Pons (tissue), 1 donor: Measurements from ENCODE around the gene ACSS1.

ENCODE experiments used
- DNase-seq: peaks from one replicate; pipeline ENCODE4 v3.0.0-alpha.2; 2016; ENCODE audit warnings: low spot score

ACSS1 gene

GRCh38 chr20:25046181-25046641 is 11.7 kb downstream of the ACSS1 start:
- no peak for DNase-seq

GRCh38 chr20:25045343-25045712 is 12.6 kb downstream of the ACSS1 start:
- no peak for DNase-seq

DNA sequence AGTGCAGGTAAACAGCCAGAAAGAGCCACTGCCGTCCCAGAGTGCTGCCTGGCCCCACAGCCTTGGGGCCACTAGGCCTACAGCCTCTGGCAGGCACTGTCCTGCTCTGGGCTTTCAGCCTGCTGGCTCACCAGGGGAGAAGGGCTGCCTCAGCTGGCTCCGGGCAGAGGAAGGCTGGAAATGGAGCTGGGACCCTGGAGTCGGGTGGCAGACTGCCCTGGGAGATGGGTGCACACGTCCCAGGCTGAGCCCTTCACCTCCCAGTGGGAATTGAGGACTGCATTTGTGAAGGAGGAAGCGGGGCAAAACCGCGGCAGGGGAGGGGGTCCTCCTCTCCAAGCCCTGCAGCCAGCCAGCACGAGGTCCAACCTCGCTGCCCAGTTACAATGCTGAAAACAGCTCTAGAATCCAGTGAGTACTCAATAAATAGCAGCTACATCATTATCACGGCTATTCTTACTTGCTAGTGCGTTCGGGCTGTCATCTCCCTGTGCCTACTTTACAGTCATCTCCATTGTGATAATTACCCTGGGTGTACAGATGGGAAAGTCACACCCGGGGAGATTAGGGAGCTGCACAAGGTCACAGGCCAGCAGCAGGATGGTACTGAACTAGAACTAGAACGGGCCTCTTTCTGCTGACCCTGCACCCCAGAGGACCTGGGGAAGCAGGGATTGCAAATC is 13.1 kb downstream of the ACSS1 start:
- peak; percentile 72 for DNase-seq

DNA sequence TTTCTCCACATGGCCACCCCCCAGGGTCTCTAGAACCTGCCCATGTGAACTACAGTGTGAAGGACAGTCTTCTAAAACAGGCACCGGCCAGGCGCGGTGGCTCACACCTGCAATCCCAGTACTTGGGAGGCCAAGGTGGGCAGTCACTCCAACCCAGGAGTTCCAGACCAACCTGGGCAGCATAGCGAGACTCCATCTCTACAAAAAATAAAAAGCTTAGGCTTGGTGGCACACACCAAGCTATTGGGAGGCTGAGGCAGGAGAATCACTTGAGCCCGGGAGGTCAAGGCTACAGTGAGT is 13.7 kb downstream of the ACSS1 start:
- no peak for DNase-seq

- no peak for DNase-seq
Measured at GRCh38 chr20:25043499-25044260, 14.3 kb downstream of the ACSS1 start.

DNA sequence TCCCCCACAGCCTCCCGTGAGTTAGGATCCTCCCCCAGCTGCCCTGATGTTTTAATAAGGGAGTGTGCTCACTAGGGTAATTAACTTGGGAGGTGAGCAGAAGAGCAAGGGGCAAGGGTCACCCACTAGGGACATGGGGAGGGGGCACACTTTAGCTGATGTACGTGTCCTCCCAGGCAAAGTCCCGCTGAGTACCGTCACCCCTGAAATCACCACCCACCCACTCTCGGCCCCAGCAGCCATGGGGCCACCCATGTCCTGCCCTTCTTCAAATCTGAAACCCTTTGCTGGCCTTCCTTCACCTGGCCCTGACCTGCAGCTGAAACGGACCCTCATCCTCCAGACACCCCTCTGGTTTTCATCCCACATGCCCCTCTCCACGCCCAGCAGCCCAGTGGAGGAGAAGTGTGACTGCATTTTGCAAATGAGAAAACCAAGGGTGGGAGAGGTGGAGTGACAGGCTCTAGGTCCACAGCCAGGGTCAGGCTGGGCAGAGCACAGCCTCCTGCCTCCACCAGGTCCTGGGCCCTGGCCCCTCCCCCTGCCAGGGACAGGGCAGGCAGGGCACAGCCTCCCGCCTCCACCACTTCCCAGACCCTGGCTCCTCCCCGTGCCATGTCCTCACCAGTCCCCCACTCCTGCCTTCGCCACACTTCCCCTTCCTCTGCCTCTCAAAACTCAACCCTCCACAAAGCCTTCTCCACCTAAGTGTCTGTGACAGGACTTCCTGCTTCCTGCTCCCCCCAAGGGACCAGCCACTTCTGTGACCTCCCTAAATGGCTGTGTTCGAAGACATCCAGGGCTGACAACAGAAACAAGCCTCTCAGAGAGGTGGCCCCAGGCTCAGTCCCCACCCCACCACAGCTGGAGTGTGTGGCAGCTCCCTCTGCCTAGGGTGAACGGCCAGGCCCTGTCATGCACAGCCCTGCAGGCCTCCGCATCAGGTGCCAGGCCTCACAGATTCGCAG is 15.1 kb downstream of the ACSS1 start:
- DNase-seq = peak; percentile 57

DNA sequence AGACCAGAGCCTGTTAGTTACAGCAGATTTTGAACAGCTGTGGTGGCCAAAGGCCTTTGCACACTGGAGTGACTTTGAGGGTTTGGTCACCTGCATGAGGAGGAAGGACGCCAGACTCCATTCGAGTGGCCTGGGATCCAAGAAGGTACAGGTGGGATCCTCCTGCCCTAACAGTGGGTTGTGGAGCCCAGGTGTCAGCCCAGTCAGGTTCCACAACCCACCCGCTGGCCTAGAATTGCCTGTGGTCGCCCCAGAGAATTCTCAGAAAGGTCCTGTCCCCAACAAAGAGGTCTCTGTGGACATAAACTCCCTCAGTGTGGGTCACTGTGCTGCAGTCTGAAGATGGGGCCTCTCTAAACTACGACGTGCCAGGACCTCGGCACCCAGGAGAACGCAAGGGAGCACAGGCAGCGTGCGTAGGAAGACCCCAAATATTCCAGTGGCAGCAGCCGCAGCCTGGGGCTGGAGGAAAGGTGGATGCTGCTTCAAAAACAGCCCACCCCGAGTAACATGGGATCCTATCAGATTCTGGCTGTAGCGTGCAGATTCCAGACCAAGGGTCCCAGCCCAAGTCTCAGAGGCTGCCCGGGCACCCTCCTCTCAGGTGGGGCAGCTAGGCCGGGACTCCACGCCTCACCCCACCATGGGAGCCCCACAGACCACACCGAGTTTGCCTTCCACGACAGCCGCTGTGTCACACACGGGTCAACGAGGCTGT is 16.0 kb downstream of the ACSS1 start:
- no peak for DNase-seq

- DNase-seq = peak; percentile 58
Measured at GRCh38 chr20:25040438-25040831, 17.5 kb downstream of the ACSS1 start.

DNA sequence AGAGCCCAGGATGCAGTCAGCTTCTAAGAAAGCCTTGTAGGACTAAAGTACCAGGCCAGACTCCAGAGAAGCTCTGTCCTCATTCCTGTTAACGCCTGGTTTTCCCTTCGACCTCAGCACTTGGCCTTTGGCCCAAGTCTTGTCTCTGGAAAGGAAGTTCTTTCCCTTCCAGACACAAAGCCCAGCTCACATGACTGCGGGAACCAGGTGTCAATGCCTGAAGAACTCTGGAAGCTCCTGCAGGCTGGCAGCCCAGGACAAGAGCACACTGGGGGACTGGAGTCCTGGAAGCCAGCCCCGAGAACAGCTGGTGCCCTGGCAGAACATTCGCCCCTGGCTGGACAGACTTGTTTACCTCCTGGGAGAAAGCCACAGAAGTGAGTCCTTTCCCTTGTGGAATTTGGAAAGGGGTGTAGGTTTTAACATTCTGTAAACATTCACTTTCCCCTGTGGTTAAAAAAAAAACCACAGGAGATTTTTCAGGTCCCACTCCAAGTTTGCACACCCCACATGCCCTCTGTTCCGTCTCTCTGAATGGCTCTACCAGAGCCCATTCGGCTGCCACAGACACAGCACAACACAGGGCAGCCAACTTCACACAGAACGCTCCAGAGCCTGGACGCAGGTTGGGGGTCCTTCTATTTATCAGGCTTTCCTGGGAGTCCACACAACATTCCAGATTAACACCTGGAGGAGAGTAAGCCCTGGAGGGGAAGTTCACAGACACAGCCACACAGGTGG is 18.1 kb downstream of the ACSS1 start:
- peak; percentile 90 for DNase-seq

- DNase-seq = no peak
Measured at GRCh38 chr20:25038591-25039015, 19.3 kb downstream of the ACSS1 start.

DNA sequence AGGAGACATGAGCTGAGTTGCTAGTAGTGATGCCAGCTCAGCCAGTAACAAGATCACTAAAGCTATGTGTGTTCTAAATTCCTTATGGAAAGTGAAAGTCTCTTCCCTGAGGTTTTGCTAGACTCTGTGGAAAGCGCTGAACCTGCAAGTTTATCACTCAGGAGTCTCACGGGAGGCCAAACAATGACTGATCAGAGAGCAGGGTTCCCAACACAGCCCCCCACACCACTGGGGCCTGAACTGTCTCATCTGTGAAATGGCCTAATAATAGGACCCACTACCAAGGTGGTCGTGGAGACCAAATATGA is 19.9 kb downstream of the ACSS1 start:
- DNase-seq = no peak

DNA sequence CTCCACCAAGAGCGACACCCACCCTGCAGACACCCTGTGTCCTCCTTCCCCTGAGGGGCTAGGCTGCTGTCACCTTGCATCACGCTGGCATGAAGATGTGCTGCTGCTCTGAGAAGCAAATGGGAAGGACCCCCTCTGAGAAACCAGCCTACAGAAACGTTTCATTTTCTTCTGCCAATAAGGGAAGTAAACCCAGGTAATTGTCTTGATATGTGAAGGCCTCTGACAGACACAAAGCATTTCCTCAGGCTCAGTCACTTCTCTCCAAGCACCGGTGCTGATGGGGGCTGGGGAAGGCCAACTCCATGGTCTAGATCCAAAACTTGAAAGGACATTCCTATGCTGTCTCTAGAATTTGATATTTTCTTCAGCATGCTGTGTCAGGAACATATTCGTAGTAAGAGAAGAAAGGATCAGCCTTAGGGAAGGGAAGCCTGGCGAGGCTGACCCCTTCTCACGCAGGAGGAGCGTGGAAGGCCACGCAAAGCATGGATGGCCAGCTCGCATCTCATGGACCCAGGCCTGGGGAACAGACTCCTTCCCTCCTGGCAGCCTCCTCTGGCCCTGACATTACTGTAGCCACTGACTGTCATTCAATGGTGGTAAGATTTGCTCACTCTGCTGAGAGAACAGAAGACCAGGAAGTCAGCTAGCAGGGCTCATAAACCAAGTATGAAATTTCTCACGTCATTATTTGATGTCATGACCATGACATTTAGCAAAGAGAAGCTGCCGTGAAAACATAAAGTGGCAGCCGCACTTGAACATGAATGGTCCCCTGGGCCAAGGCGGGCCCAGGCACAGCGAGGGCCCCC is 20.4 kb downstream of the ACSS1 start:
- DNase-seq = no peak

DNA sequence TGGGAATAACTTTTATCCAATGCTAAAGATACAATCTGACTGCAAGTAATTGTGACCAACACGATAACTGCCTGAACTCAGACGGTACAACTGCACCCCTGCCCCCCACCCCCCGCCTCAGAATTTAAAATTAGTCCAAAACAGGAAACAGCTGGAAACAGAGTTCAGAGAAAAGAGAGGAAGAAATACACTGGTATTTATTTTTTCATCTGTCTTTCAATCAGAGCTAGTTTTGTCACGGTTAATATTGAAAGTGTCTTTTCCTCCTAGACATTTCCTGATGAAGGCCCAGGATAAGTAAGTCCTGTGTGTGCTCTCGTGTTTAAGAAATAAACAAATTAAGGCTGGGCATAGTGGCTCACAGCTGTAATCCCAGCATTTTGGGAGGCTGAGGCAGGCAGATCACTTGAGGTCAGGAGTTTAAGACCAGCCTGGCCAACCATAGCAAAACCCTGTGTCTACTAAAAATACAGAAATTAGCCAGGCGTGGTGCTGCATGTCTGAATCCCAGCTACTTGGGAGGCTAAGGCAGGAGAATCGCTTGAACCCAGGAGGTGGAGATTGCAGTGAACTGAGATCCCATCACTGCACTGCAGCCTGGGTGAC is 21.5 kb downstream of the ACSS1 start:
- peak; percentile 48 for DNase-seq

- DNase-seq = peak; percentile 67
Measured at GRCh38 chr20:25035921-25036320, 22.0 kb downstream of the ACSS1 start.

DNA sequence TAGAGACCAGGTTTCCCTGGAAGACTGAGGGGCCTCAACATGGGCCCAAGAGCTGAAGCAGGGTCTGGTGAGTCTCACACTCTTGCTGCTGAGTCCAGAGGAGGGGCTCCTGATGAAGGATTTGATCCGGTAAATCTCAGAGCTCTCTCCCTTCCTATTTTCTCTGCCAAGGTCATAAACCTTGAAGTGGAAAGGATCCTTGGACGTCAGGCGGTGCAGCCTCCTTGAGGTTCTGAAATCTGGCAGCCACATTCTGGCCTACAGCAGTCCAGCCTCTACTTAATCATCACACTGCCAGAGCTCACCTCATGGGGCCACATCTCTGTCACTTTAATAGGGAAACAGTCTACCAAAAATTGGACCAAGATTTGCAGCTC is 24.0 kb downstream of the ACSS1 start:
- DNase-seq = no peak

GRCh38 chr20:25033265-25033923 is 24.5 kb downstream of the ACSS1 start:
- no peak for DNase-seq

- peak; percentile 98 for DNase-seq
Measured at GRCh38 chr20:25032478-25033264, 25.3 kb downstream of the ACSS1 start.

DNA sequence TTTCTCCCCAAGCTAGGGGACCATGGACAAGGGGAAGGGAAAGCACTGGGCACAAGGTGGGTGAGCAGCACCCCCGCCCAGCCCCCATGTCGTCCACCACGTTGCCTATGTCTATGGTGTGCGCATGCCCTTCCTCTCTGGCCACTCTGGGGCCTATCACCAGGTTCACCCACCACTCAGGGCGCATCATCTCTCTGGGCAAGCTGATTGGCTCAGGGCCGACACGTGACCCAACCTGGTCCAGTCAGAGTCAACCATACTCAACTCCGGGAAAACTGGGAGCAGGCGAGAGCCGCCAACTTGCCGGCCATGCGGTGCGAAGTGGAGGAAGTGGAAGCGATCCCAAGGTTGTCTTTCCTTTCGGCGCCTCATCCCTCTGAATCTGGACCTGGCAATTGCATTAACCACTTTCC is 25.9 kb downstream of the ACSS1 start:
- DNase-seq = peak; percentile 77

GRCh38 chr20:25031241-25031640 is 26.7 kb downstream of the ACSS1 start:
- no peak for DNase-seq
